HG03565 (cell line): Measurements from ENCODE around the gene MMEL1.
"Not testable (repeated sequence)": the region's sequence is repeated elsewhere in the genome, so short reads cannot be mapped to it uniquely, and the experiment has no call there.

Experiments used
- ATAC-seq: cut with Tn5 transposase; IDR thresholded peaks from one replicate; pipeline ENCODE4 v1.9.1; 2021; ENCODE audit warnings: mild to moderate bottlenecking, moderate library complexity; ENCODE audit not compliant: unreplicated experiment

Gene MMEL1, protein sequence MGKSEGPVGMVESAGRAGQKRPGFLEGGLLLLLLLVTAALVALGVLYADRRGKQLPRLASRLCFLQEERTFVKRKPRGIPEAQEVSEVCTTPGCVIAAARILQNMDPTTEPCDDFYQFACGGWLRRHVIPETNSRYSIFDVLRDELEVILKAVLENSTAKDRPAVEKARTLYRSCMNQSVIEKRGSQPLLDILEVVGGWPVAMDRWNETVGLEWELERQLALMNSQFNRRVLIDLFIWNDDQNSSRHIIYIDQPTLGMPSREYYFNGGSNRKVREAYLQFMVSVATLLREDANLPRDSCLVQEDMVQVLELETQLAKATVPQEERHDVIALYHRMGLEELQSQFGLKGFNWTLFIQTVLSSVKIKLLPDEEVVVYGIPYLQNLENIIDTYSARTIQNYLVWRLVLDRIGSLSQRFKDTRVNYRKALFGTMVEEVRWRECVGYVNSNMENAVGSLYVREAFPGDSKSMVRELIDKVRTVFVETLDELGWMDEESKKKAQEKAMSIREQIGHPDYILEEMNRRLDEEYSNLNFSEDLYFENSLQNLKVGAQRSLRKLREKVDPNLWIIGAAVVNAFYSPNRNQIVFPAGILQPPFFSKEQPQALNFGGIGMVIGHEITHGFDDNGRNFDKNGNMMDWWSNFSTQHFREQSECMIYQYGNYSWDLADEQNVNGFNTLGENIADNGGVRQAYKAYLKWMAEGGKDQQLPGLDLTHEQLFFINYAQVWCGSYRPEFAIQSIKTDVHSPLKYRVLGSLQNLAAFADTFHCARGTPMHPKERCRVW

DNA sequence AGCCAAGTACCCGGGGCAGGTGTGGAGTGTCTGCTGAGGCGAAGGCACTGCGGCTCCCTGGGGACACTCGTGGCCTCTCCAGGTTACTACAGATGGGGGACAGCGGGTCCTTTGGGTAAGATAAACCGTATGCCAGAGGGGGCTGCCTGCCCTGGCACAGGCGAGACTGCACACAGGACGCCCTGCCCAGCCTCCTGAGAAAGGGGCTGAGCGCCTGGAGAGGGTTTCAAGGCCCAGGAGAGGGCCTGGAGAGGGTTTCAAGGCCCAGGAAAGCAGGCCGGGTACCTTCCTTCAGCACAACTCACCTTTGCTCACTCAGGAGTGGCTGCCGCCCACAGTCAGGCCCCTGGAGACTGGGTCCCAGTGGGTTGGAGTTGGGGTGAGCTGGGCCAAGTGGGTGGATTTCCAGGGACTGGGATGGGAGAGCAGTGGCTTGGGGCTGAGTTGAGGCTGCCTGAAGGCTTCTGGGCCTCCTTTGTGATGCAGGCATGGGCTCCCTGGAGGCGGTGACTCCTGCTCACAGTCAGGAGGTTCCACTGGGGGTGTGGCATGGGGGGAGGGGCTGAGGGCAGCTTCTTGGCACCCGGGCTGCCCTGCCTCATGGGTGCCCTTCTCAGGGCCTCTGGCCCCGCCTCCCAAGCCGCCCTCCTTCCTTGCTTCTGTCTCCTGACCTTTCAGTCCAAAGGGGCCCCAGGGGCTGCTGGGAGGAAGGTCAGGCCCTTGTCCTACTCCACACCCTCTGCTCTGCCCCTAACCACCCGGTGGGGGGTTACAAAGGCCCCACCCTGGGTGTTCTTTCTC, at the start of gene MMEL1:
Gene MMEL1 (minus strand): TSS at position 456 of the 801 bp plus-strand sequence. CDS start 3,532 bp downstream, outside the sequence.
- ATAC-seq, result no peak

DNA sequence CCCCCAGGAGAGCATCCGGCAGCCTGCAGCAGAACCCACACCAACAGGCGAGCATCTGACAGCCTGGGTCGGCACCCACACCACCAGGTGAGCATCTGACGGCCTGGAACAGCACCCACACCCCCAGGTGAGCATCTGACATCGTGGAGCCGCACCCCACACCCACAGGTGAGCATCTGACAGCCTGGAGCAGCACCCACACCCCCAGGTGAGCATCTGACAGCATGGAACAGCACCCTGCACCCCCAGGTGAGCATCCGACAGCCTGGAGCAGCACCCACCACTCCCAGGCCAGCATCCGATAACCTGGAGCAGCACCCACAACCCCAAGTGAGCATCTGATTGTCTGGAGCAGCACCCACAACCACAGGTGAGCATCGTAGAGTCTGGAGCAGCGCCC, 43.9 kb upstream of the MMEL1 start:
- ATAC-seq, result not testable (repeated sequence)

DNA sequence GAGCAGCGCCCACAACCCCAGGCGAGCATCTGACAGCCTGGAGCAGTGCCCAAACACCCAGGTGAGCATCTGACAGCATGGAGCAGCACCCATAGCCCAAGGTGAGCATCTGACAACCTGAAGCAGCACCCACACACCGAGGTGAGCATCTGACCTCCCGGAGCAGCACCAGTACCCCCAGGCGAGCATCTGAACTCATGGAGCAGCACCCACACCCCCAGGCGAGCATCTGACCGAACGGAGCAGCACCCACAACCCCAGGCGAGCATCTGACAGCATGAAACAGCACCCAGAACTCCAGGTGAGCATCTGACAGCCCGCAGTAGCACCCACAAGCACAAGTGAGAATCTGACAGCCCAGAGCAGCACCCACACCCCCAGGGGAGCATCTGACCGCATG, 38.8 kb upstream of the MMEL1 start:
- not testable (repeated sequence) for ATAC-seq

DNA sequence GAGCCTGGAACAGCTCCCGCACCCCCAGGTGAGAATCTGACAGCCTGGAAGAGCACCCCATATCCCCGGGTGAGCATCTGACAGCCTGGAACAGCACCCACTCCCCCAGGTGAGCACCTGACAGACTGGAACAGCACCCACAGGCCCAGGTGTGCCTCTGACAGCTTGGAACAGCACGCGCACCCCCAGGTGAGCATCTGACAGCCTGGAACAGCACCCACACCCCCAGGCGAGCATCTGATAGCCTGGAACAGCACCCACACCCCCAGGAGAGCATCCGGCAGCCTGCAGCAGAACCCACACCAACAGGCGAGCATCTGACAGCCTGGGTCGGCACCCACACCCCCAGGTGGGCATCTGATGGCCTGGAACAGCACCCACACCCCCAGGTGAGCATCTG, 27.0 kb upstream of the MMEL1 start:
- not testable (repeated sequence) for ATAC-seq

DNA sequence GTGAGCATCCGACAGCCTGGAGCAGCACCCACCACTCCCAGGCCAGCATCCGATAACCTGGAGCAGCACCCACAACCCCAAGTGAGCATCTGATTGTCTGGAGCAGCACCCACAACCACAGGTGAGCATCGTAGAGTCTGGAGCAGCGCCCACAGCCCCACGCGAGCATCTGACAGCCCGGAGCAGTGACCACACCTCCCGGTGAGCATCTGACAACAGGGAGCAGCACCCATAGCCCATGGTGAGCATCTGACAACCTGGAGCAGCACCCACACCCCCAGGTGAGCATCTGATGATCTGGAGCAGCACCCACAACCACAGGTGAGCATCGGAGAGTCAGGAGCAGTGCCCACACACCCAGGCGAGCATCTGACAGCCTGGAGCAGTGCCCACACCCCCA, 25.1 kb upstream of the MMEL1 start:
- not testable (repeated sequence) for ATAC-seq

DNA sequence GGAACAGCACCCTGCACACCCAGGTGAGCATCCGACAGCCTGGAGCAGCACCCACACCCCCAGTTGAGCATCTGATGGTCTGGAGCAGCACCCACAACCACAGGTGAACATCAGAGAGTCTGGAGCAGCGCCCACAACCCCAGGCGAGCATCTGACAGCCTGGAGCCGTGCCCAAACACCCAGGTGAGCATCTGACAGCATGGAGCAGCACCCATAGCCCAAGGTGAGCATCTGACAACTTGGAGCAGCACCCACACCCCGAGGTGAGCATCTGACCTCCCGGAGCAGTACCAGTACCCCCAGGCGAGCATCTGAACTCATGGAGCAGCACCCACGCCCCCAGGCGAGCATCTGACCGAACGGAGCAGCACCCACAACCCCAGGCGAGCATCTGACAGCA, 24.3 kb upstream of the MMEL1 start:
- not testable (repeated sequence) for ATAC-seq

DNA sequence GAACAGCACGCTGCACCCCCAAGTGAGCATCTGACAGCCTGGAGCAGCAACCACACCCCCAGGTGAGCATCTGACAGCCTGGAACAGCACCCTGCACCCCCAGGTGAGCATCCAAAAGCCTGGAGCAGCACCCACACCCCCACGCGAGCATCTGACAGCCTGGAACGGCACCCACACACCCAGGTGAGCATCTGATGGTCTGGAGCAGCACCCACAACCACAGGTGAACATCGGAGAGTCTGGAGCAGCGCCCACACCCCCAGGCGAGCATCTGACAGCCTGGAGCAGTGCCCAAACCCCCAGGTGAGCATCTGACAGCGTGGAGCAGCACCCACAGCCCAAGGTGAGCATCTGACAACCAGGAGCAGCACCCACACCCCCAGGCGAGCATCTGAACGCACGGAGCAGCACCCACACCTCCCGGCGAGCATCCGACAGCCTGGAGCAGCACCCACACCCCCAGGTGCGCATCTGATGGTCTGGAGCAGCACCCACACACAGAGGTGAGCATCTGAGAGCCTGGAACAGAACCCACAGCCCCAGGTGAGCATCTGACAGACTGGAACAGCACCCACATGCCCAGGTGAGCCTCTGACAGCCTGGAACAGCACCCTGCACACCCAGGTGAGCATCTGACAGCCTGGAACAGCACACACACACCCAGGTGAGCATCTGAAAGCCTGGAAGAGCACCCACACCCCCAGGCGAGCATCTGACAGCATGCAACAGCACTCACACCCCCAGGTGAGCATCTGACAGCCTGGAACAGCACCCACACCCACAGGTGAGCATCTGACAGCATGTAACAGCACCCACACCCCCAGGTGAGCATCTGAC, 23.0 kb upstream of the MMEL1 start:
- not testable (repeated sequence) for ATAC-seq

DNA sequence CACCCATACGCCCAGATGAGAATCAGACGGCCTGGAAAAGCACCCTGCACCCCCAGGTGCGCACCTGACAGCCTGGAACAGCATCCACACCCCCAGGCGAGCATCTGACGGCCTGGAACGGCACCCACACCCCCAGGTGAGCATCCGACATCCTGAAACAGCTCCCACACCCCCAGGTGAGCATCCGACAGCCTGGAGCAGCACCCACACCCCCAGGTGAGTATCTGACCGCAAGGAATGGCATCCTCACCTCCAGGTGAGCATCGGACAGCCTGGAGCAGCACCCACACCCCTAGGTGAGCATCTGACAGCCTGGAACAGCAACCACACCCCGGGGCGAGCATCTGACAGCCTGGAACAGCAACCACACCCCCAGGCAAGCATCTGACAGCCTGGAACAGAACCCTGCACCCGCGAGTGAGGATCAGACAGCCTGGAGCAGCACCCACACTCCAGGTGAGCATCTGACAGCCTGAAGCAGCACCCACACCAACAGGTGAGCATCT, 21.7 kb upstream of the MMEL1 start:
- ATAC-seq, result not testable (repeated sequence)

DNA sequence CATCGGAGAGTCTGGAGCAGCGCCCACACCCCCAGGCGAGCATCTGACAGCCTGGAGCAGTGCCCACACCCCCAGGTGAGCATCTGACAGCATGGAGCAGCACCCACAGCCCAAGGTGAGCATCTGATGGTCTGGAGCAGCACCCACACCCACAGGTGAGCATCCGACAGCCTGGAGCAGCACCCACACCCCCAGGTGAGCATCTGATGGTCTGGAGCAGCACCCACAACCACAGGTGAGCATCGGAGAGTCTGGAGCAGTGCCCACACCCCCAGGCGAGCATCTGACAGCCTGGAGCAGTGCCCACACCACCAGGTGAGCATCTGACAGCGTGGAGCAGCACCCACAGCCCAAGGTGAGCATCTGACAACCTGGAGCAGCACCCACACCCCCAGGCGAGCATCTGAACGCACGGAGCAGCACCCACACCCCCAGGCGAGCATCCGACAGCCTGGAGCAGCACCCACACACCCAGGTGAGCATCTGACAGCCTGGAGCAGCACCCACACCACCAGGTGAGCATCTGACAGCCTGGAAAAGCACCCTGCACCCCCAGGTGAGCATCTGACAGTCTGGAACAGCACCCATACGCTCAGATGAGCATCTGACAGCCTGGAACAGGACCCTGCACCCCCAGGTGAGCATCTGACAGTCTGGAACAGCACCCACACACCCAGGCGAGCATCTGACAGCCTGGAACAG, 21.1 kb upstream of the MMEL1 start:
- ATAC-seq, result not testable (repeated sequence)

DNA sequence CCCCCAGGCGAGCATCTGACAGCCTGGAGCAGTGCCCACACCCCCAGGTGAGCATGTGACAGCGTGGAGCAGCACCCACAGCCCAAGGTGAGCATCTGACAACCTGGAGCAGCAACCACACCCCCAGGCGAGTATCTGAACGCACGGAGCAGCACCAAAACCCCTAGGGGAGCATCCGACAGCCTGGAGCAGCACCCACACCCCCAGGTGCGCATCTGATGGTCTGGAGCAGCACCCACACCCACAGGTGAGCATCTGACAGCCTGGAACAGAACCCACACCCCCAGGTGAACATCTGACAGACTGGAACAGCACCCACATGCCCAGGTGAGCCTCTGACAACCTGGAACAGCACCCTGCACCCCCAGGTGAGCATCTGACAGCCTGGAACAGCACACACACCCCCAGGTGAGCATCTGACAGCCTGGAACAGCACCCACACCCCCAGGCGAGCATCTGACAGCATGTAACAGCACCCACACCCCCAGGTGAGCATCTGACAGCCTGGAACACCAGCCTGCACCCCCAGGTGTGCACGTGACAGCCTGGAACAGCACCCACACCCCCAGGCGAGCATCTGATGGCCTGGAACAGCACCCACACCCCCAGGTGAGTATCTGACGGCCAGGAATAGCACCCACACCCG, 20.2 kb upstream of the MMEL1 start:
- not testable (repeated sequence) for ATAC-seq

DNA sequence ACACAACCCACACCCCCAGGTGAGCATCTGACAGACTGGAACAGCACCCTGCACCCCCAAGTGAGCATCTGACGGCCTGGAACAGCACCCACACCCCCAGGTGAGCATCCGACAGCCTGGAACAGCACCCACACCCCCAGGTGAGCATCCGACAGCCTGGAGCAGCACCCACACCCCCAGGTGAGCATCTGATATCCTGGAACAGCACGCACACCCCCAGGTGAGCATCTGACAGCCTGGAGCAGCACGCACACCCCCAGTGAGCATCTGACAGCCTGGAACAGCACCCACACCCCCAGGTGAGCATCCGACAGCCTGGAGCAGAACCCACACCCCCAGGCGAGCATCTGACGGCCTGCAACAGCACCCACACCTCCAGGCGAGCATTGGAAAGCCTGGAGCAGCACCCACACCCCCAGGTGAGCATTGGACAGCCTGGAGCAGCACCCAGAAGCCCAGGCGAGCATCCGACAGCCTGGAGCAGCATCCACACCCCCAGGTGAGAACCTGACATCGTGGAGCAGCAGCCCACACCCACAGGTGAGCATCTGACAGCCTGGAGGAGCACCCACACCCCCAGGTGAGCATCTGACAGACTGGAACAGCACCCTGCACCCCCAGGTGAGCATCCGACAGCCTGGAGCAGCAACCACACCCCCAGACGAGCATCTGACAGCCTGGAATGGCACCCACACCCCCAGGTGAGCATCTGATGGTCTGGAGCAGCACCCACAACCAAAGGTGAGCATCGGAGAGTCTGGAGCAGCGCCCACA, 19.5 kb upstream of the MMEL1 start:
- not testable (repeated sequence) for ATAC-seq

DNA sequence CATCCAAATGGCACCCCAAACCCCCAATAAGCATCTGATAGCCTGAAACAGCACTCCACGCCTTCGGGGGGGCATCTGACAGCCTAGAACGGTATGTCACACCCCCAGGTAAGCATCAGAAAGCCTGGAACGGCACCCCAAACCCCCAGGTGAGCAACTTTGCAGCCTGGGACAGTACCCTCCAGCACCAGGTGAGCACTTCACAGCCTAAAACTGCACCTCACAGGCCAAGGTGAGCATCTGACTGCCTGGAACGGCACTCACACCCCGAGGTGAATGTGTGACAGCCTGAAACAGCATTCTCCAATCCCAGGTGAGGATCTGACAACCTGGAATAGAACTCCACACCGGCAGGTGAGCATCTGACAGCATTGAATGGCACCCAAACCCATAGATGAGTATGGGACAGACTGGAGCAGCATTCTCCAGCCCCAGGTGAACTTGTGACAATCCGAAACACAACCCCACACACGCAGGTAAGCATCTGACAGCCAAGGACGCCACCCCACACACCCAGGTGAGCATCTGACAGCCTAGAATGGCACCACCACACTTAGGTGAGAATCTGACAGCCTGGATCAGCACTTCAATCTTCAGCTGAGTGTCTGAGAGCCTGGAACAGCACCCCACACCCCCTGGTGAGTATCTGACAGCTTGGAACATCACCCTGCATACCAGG, 18.3 kb upstream of the MMEL1 start:
- ATAC-seq, result no peak

DNA sequence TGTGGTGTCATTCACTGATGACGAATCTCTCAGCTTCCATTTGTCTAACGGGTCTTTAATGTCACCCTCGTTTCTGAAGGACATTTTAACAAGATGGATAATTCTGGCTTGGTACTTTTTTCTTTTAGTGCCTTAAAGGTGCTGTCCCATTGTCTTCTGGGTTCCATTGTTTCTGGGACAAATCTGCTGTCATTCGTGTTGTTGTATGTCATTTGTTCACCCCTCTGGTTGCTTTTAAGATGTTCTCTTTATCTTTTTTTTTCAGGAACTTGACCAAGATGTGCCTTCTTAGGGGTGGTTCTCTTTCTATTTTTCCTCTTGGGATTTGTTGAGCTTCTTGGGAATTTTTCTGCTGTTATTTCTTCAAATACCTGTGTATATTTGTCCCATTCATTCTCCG, 14.0 kb upstream of the MMEL1 start:
- ATAC-seq, result no peak

DNA sequence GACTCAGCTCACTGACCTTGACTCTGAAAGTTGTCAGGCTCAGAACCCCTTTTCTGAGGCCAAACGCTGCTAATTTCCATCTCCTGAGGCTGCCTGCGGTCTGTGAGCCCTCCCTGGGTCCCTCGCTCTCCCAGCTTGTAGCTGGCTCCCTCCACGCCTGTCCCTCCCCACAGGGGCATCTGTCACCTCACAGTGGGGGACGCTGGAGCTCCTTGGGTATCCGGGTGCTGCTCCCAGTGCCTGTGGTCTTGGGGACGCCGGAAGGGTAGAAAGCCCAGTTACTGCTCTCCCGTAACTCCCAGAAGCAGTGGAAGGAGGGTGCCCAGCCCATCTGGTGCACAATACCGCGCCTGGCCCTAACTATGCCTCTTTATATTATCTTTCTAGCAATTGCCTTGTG, 13.0 kb upstream of the MMEL1 start:
- no peak for ATAC-seq

DNA sequence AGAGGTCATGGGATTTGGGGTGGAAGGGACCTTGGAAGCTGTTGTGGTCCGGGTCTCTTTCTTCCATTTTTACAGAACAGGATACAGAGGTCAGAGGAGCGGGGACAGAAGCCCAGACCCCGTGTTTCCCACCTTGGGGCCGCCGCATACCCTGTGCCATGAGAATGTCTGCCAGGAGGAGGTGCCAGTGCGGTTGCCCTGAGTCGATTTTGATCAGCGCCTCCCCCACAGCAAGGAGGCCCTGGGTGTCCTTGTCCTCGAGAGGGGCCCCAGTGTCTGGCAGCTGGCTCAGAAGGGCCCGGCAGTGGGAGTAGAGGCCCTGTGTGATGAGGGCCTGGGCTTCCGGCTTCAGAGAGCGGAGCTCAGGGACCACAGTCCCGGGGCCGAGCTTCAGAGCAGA, 12.3 kb upstream of the MMEL1 start:
- no peak for ATAC-seq

DNA sequence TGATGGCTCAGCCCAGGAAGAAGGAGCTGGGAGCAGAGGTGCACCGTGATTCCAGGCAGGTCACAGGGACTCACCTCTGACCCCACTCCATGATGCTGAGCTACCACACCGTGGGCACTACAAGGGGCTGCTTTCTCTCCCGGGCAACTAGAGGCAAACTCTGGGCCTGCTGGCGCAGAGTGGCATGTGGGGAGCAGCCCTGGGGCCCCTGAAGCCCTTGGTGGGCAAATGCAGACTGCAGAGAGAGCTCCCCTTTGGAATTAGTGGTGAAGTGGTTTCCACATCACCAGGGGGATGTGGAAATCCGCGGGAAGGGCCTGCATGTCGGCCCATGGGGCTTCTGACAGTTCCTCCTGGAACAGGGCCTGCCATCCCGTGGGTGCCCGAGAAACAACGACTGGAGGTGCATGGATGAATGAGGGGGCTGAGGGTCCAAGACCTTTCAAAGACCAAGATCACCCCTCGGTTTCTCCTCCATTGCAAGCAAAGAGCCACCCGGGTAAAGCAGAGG, 11.8 kb upstream of the MMEL1 start:
- no peak for ATAC-seq

DNA sequence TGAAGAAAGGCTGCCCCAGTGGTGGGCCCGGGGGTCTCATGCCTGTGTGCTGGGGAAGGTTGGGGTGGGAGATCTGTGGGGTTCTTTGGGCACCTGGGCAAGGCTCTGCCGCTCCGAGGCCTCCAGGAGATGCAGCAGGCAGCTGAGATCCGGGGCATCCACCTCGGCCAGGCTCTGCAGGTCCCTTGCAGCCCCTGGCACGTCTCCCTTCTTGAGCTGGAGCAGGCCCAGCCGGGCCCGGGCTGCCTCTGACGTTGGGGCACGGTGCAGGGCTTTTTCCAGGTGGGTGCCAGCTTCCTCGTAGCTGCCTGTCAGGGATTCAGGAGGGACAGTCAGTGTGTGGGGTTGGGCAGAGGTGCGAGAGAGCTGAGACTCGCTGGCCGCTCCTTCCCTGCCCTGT, 11.4 kb upstream of the MMEL1 start:
- no peak for ATAC-seq
